Hepatic stellate cell (primary cell): Measurements from ENCODE around the gene AUTS2.

ENCODE experiments used
- DNase-seq: peaks from one replicate; pipeline ENCODE4 v3.0.0; 2011; ENCODE audit warnings: low spot score

Gene AUTS2

DNA sequence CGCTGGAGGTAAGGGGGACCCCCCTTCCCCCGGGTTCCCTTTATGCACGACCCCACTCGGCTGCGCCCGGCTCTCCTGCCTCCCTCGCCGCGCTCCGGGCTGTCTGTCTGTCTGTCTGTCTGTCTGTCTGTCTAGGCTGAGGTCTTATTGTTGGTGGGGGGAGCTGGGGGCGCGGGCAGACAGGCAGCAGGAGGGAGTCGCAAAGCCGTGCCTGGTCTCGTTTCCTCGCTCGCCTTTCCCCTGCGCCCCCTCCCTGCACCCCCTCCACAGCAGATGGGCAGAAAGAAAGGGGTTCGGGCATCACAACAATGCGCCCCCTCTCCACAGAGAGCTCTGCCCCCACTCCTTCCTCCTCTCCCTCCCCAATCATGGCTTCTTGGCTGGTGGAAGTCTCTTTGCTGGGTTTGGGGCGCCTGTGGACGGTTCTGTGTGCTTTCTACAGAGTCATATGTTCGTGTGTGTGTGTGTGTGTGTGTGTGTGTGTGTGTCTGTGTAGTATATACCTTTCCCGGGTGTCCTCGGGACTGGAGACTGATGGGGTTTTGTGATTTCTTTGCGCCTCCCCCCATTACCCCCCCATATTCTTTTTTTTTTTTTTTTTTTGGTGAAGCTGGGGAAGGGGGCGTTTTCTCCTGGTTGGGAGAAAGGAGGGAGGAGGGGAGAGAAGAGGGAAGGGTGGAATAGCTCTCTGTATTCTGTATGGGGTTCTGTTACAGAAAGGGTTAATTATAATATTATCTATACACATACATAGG lies 1.9 kb downstream of the AUTS2 start:
- no peak for DNase-seq

DNA sequence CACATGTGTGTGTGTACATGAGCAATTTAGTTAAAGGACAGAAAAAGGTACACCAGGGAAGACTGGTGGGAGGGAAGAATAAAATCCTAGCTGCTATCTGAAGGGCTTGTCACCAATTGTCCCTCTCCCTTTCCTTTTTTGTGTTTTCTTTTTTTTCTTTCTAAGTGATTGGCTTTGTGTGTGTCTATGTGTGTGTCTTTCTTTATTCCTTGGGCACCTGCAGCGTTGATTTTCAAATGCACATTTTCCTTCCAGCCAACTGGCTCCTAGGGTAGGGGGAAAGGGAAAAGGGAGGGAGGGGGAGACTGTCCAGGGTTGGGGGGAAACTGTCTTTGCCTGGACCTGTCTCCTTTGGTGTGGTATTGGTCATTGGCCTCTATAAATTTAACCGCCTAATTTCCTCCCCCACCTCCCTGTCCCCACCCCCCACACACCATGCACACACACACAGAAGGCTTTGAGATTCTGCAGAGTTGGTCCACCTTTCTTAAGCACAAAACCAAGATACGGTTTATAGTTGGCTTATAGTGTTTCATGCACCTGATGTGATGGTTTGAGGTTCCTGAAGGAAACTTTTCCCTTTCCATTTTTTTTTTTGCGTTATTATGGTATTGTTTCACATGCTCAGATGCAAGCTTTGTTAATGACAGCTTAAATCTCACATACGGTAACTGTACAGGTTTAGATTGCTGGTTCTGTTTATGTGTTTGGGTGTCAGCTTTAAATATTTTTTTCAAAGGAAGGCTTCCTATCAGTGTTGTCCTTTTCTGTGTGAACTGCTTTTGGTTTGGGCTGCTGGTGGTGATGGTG lies 2.6 kb downstream of the AUTS2 start:
- DNase-seq = no peak

DNA sequence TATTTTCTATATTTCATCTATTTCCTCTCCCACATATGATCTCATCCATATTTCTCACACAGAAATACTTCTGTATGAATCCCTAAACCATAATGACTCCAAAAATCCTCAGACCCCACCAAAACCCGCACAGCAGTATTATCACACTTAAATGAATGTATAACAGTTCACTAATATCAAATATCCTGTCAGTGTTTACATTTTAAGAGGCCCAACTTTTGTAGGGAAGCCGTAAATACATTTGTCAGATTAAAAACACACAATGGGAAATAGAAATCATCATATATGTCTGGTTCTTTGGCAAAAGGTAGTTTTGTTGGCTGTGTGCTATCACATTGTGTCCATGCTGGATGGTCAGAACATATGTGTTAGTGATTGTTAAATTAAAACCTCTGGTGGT lies 4.2 kb downstream of the AUTS2 start:
- no peak for DNase-seq

DNA sequence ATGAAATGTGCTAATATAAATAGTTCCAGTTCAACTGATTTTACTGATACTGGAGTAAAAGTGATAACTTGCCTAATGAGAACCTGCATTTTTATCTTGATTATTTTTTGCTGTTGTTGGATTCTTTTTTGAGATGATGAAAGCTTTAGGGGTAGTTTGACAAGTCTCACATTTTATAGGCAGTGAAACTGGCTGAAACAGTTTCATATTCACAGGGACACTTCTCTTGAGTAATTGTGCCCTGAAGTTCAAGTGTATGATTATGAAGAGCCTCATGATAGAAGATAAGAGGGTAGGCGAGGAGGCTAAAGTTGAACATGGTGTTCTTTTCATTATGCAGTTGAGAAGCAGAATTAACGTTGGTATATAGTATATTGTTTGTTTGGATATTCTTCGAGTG lies 5.1 kb downstream of the AUTS2 start:
- no peak for DNase-seq

DNA sequence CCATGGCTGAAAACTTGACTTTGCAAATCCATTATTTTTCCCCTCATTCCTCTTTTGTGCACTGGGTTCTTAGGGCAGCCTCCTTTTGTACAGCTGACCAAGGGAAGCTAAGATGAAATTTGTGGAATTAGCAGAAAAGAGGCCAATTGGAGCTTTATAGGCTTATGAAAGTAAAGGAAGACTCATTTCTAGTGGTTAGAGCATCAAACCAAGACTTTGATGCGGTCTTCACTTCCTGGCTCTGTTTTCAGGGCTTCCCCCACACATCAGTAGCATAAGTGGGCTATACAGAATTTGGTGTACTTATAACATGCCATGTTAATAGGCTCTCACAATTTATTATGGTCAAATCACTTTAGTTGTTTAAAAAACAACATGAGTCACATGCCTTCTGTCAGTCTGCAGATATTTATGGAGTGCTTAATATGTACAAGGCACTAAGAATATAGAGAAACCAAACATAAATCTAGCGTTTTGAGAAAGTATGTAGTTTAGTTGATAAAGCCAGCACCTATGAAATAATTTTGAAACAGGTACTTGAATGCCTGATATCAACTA lies 5.7 kb downstream of the AUTS2 start:
- no peak for DNase-seq

DNA sequence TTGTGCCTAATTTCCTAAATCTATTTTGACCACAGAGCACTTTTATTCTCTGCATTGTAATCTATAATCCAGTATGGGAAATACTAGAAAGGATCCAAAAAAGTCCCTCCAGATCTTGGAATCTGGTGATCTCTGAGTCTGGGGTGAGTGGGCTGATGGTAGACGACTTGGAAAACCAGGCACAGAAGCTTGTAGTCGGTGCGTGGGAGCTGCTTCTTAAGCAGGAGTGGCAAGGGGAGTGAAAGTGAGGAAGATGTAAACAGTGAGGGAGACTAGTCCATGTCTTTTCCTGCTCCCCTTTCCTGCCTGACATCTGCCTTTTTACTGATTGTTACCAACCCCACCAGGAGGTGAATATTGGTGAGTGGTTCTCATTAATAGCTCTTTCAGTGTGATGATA lies 6.8 kb downstream of the AUTS2 start:
- no peak for DNase-seq

DNA sequence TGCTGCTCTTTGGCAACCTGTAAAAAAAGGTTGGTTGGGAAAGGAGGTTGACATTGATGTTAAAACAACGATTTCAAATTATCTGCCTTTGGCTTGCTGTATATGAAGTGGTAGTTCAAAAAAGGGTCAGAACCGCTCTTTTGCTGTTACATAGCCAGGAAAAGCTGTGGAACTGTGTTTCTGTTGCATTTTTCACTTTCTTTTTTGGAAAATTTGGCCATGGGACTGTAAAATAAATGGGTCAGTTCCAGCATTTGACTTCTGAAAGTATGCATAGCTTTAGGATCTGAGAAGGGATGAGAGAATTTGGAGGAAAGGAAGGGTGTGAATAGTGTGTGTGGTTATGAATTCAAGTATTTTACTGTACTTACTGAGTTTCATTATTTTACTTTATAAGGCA lies 7.3 kb downstream of the AUTS2 start:
- no peak for DNase-seq

DNA sequence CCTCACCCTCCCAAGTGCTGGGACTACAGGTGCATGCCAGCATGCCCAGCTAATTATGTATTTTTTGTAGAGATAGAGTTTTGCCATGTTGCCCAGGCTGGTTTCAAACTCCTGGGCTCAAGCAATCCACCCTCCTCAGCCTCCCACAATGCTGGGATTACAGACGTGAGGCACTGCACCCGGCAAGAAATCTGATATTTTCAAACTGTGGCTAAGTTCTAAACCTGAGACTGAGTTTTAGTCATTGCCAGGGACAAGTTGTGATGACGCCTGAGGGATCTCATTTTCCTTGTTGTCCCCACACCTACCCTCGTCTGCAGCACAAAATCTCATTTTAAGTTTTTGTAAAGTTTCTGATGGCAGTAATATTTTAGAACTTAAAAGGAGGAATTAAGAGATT lies 9.8 kb downstream of the AUTS2 start:
- DNase-seq = no peak

DNA sequence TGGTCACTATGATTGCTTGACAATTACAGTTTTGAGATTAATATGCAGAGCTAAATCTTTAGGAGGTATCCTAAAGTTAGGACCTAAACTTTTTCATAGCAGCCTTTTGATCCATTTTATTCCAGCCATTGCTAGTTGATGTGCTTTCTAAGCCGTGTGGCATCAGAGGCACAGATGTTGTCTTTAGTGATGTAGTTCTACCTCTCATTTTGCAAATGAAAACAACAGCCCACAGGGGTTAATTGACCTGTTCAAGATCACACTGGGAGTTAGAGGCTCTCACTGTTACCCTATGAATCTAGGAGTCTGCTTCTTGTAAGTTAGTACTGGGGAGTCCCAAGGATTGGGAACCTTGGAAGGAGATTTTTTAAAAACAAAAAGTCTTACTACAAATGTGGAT lies 10.6 kb downstream of the AUTS2 start:
- no peak for DNase-seq

DNA sequence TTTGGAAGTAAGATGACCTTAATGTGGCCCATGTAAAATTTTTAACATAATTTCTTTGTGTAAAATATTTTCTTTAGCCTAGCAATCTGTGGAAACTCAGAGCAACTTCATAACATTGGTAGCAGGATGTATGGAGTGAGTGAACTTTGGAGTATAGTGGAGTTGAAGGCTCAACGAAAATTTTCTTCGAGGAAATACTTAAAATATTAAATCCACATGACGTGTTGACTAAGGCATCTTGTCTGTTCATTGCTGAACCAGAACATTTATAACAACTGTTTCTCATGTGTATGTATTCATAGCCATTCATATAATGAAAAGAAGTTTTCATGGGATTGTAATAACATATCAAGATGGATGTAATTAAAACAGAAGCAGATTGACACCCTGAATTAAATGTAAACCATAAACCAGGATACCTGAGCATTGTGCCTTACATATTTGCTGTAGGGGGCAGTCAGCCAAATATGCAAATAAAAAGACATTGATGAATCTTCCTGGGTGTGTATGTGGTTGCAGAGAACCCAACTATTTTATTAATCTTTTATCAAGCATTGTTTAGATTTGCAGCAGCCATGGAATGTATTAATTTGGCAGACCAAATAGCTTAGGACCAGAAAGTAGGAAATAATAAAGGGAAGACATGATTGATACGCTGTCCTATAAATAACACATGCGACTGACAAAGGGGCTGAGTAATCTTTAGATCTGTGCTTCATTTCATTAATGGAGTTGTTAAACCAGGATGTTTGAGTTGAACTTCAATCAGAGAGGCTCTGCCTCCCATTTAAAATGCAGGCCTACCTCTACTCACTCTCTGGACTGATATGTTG lies 11.5 kb downstream of the AUTS2 start:
- DNase-seq = no peak

DNA sequence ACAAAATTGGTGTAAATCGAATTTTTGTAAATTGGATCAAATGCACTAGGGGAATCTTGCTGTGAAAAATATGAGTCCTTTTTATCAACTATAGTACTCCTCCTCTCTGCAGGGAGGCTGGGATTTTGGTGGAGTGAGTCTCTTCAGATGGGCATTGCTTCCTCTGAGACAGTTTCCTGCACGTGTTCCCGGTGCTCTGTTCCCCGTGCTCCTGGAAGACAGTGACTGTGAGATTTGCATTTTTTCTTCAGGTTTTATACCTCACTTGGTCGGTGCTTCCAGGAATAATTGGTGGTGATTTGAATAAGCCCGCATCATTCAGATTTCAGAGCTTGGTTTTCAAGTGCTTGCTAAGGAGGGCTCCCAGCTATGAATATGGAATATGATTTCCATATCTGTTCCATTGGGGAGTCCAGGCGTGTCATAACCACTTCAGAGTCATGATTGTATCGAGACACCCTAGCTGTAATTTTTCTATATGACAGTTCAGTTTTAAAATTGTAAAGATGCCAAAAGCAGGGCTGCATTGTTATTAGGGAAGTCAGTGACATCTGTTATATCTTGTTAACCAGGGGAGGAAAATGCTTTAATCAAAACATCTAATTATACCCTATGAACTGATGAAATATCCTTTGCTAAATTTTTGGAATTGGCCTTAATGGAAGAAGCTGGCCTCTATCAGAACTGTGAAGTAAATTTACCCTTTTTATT lies 12.3 kb downstream of the AUTS2 start:
- no peak for DNase-seq

DNA sequence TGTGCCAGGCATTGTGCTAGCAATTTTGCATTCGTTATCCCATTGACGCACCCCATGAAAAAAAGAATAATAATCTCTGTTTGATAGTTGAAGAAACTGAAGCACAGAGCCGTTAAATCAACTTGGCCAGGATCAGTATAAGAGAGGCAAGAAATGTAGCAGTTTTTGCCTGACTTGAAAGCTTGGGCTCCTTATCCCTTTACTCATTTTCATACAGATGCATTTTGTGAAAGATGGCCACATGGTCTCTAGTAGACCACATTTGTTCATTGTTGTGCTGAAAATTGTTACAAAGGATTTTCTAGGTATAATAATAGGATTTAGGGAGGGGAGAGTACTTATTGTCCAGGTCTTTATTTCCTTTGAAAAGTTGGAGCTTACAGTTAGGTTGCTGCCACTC lies 14.7 kb downstream of the AUTS2 start:
- no peak for DNase-seq

DNA sequence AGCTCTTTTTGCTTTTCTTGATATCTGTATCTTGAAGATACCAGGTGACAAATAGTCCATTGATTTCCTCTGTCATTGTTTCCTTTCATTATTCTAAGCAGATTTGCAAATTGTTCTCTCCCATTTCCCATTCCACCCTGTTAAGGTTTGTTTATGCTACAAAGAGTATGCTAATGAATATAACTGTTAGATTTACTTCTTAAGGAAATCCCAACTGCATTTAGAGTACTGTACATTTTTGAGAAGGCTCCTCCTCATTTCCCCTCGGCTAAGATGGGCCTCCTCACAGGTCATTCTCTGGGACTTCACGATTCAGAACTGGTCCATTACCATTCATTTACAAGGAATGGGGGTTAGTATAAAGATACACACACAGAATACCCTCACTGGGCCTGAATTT lies 15.6 kb downstream of the AUTS2 start:
- DNase-seq = no peak

DNA sequence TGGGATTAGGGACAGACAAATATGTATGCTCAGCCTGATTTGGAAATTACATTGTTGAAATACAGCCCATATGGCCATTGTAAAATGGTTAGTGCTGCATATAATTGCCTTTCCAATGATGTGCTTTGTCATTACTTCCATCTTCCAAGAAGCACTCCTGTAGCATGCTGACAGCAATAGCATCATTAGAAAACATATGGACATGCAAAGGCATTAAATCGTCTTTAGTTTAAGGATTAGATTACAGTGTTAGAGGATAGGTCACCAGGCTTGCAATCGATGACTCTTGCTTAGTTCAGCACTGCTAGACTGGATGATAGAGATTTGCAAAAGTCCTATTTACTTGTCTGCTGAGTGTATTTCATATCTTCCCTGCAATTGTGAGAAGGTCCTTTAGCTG lies 17.4 kb downstream of the AUTS2 start:
- no peak for DNase-seq

DNA sequence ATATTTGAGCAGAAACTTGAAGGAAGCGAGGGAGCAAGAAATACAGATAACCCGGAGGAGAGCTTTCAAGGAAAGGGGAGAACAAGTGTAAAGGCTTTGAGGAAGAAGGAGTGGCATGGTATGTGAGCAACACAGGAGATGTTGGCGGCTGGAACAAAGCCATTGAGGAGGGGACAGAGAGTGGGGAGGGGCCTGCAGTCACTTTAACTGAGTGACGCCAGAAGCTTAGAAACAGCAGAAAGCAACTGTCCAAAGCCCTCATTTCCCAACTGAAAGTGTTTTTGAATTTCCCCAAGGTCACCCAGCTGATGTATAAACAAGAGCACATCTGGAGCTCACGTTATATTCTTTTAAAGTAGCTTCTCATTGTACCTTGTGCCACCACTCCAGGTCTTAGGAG lies 19.1 kb downstream of the AUTS2 start:
- no peak for DNase-seq

DNA sequence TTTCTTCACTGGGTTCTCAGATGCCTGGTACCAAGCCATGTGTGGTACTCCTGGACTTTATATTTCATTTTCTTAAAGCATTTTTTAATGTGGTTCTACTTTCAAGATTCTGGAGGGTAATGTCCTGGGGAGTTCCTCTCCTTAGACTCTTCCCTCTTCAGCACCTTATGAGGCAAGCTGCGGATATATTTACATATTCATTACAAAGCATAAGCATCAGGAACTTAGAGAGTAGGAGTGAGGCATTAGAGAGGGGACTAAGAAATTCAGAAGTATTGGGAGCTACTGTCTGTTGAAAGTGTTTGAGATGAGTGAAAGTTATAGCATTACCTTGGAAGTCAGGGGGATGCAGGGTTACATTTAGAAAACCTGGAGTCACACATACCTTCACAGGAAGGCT lies 20.8 kb downstream of the AUTS2 start:
- no peak for DNase-seq

DNA sequence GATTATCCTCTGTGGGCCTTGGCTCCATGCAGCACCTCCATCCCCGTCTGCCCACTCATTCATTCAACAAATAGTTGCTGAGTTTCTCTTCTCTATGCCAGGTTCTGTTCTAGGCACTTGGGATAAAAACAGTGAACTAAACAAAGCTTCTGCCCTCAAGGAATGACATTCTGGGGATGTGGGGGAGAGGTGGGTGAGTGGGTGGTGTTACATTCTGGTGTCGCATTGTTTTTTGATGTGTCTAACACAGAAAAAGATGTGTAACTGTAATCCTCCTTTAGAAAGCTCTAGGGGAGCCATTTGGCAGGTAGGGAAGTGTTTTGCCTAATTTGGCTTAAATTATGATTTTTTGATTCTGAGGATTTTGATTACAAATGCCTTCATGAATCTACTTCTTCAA lies 21.4 kb downstream of the AUTS2 start:
- DNase-seq = no peak

DNA sequence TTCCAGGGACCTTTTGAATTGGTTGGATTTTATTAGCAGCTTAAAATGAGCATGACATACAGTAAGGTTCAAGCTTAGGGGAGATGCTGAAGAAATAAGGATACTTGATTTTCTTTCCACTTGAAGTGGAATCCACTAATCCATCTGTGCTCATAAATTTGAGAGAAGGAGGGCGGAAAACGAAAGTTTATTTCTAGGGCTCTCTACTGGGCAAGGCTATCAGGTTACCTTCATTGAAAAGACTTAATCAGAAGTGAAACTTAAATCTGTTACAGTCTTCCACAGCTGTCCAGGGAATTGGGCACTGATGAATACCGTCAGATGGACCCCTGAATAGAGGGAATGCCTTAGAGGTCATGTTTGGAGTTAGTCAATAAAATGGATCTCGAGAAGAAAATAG lies 21.8 kb downstream of the AUTS2 start:
- DNase-seq = no peak

DNA sequence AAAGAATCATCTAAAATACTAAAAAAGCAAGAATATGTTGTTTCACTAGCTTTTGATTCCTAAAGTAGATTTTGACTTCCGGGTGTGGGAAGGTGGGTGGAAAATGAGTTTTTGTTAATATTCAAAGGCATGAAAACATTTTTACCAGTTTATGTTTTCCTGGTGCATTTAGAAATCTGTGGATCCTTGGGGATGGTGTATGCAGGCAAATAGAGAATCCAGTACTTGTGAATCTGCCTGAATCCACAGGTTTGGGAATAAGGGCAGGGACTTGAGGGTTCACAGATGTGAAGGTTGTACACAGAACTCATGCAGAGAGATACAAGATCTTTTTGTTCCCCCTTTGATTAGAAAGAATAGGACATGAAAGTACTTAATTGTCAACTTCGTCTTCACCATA lies 22.4 kb downstream of the AUTS2 start:
- DNase-seq = no peak

DNA sequence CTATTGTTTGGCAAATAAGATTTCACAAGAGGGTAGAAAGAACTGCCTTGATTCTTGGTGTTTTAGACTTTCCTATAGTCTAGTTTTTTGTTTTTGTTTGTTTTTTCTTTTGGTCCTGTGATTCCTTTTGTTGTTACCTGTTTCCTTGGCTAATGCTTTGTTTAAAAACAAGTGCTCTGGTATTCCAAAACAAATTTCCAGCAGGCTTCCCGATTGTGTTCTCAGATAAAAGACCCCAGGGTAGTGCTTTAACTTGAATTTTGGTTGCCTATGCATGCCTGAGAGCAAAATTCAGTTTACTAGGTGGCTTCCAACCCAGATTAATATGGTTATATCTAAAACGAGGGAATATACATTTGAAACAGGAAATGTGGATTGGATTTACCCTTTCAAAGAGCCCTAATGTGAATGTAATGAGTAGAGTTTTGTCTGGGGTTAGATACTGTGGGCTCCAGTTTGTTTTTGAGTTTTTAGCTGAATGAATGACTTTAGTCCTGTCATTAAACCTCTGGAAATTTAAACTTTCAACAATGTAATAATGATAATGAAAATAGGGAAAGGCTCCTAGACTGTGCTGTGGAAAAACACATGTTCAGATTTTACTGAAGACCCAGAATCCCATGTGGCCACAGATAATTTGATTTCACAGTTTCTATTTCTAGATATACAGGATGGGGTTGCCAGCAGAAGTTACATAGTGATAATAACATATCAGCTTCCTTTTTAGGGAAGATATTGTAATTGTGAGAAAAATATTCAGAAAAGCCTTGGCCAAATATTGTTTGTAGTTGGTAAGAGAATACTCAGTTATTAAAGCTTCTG lies 23.9 kb downstream of the AUTS2 start:
- no peak for DNase-seq

DNA sequence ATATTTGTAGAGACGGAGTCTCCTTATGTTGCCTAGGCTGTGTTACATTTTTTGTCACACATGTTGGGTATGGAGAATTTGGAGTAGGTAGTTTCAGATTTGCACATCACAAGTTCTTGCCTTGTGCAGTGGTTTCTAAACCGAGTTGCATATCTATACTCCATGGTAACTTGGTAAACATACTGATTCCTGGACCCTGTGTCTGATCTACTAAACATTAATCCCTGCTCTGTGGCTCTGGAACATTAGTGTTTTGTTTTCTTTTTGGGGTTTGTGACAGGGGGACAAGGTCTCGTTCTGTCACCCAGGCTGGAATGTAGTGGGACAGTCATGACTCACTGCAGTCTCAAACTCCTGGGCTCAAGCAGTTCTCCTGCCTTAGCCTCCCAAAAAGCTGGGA lies 24.7 kb downstream of the AUTS2 start:
- no peak for DNase-seq
